NCI-H345 treated with DMSO at 0.1 percent for 48 hours (cell line): ENCODE data around the gene PHF14.
A peak's percentile ranks its signal among the peaks of the same experiment; 100 is the strongest.
"Not testable (repeated sequence)": the region's sequence is repeated elsewhere in the genome, so short reads cannot be mapped to it uniquely, and the experiment has no call there.

ENCODE experiments used
- DNase-seq: peaks from one replicate; lab custom pipeline; 2025; ENCODE audit not compliant: unreplicated experiment; lab: John Stamatoyannopoulos, UW

PHF14 gene

GRCh38 chr7:10973942-10974911 lies 555 bp downstream of the PHF14 start:
- DNase-seq: peak; percentile 16

GRCh38 chr7:10977113-10977512 lies 3.4 kb downstream of the PHF14 start:
- DNase-seq: no peak

DNA sequence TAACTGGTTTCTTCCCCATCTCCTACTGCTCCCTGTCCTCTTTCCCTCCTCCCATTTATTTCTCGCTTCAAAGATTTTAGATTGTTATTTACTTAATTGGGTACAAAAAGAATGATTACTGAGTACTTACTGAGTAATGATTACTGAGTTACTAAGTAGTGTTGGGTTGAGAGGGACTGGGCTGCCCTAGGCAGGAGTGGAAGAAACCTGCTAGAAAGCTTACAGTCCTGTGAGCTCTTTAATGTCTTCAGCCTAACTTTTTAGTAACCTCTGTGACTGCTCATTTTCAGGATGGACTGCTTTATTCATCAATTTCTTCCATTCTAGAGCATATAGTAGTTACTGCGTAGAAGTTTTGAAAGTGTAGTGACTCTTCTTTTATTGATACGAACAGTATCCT lies 7.6 kb downstream of the PHF14 start:
- no peak for DNase-seq

- DNase-seq: not testable (repeated sequence)
Measured at GRCh38 chr7:10990748-10991147, 17.1 kb downstream of the PHF14 start.

- DNase-seq: not testable (repeated sequence)
Measured at GRCh38 chr7:10995482-10996166, 22.0 kb downstream of the PHF14 start.

GRCh38 chr7:10998996-10999757 lies 25.5 kb downstream of the PHF14 start:
- DNase-seq: no peak

GRCh38 chr7:11005202-11005601 lies 31.5 kb downstream of the PHF14 start:
- DNase-seq: no peak

DNA sequence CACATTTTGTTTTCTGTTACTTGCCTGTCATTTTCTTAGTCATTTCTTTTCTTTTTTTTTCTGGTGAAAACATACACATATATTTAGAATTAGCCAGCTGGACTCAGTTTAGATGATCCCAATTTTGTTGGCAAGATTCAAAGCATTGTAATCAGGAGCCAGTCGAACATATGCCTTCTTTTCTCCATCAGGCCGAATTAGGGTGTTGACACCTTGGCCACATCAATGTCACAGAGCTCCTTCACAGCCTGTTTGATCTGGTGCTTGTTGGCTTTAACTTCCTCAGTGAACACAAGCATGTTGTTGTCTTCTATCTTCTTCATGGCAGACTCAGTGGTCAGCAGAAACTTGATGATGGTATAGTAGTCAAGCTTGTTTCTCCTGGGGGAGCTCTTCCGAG lies 32.6 kb downstream of the PHF14 start:
- no peak for DNase-seq

DNA sequence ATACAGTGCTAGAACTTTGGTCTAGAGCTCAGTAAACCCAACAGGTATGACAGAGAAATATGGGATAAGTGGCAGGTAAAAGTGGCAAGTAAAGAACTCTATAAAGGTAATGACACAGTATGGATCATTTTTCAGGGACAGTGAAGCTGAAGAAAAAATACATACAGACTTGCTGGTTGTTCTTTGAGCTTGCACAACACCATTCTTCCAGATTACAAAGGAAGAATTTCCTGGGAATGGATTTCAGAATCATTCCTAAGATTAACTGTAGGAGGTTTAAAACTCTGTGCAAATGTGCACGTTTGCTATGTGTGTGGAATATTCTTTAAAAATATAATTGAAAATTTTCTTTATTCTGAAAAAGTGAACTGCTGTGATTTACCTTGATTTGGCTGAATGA lies 36.0 kb downstream of the PHF14 start:
- DNase-seq: no peak

GRCh38 chr7:11021468-11021867 lies 47.8 kb downstream of the PHF14 start:
- no peak for DNase-seq

- no peak for DNase-seq
Measured at GRCh38 chr7:11026452-11027359, 53.0 kb downstream of the PHF14 start.

DNA sequence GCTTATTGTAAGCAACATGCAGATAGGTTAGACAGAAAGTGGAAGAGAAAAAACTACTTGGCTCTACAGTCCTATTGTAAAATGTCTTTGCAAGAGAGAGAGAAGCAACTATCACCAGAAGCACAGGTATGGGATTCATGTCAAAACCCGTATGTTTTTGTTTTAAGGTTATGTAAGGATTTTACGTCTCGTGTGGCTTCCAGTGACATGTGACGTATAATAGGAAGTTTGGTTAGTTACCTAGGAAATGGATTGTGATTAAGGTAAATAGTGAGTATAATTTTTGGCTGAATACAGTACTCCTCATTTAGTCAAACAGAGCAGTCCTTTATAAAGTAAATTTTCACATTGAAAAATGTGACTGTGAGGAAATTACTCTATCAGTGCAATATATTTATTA lies 62.0 kb downstream of the PHF14 start:
- DNase-seq: no peak

- DNase-seq: no peak
Measured at GRCh38 chr7:11039974-11040373, 66.3 kb downstream of the PHF14 start.

DNA sequence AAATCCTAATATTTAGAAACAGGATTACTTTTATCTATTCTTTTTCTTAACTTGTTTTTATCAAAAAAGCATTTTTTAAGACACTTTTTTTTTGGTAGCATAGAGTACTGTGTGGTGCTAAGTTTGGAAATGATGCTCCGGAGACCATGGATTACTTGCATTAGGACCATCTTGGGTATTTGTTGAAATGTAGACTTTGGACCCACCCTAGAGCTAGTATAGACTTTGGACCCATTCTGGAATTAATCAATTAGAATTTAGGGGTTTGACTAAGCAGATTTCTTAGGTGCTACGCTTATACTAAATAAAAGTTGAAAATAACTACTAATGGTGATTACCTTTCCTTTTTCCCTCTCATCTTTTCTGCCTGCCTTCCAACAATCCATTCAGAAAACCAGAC lies 80.4 kb downstream of the PHF14 start:
- no peak for DNase-seq

GRCh38 chr7:11060893-11061292 lies 87.2 kb downstream of the PHF14 start:
- DNase-seq: no peak

DNA sequence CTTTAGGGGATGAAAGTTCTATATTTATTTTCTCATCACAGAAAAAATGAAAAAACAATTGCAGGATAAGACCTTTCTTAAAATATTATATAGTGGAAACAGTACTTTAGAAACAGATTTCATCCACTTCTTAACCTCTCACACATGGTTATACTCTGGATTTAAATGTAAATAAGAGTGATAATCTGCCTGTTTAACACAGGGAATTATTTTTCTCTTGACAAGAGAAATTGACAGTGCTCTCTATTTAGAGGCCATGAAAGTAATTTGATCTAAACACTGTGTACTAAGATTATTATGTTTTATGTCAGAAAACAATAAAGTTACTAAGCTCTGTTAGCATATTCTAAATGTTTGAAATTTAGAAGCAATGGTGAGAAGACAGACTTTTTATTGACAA lies 88.4 kb downstream of the PHF14 start:
- no peak for DNase-seq

GRCh38 chr7:11069591-11069990 lies 95.9 kb downstream of the PHF14 start:
- no peak for DNase-seq

DNA sequence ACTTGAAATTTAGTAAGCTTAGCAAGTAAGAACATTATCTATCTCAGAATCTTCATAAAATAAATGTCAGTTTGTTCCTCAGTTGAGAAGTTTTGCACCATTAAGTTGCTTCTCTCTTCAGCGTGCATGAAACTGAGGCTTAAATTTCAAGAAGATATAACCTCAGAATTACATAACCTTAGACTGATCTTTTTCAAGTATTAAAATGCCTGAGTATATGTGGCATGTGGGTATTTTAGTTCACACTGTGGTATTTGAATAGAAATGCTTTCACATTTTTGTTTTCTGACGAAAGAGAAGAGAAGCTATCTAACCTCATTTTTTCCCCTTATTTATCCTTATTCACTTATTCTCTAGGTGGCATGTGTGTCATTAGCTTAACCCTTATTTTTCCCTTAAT lies 104.1 kb downstream of the PHF14 start:
- no peak for DNase-seq

GRCh38 chr7:11078247-11078834 lies 104.7 kb downstream of the PHF14 start:
- DNase-seq: no peak

DNA sequence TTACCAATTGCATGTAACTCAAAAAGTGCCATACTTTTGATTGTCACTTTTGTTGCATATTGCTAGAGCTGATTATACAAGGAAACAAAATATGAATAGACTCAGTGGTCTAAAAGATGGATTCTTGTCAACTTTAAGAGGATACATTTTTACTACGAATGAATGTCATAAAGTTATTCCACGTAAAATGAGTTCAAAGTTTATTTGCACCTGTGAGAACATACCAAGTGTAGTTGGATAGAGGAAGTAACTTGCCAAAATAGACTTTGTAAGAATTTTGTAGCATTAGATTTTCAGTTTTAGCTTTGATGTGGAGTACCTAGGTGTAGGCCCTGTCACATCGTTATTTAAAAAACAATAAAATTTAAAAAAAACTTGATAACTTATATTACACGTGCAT lies 106.2 kb downstream of the PHF14 start:
- DNase-seq: no peak
